OCI-LY1 (cell line): Measurements from ENCODE around the gene TNFAIP1.

Experiments
- EZH2 ChIP-seq: fragments of 200-600 bp; sonication (generic), shearing (Covaris generic); IDR thresholded peaks from 2 replicates; pipeline ENCODE4 v1.8.0; 2017; ENCODE audit warnings: borderline replicate concordance, mixed run types, mild to moderate bottlenecking, antibody characterized with exemption, low read length, moderate library complexity, mixed read lengths
- TF ChIP-seq, protein P1 (sequence below): fragments of 200-600 bp; sonication (generic), shearing (Covaris generic); IDR thresholded peaks from 2 replicates; pipeline ENCODE4 v1.5.1; 2017; ENCODE audit warnings: mild to moderate bottlenecking, antibody characterized with exemption, low read length, moderate library complexity, mixed read lengths

DNA sequence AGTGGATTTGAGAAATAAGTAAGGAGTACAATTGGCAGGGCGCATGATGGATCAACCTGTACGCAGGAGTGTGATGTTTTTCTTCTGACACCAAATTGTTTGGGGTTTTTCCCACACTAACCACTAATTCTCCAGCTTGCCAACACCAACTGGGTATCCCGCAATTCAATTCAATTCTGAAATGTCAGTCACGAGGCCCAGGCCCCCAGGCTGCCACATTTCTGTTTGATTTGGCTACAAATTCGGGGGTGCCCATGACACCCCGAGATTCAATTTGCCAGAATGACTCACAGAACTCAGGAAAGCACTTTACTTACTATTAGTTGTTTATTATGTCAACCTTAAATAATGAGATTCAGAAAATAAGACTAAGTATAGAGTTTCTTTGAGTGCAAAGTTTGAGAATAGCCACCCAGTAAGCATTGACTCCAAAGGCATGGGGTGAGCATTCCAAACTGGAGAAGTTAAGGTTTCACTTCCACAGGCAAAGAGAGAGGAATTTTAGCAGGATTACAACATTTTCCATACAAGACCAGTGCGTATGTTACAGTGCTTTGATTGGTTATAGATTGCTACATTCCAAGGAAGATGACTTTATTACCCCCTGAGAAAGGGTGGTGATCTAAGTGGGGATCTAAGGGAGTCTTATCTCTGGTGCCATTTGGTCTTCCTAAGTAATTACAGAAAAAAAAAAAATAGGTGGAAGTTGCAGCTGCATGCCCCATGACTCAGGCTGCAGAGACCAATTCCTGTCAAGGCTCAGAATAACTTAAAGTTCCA lies 59.0 kb downstream of the TNFAIP1 start:
- TF ChIP-seq, protein P1, sequence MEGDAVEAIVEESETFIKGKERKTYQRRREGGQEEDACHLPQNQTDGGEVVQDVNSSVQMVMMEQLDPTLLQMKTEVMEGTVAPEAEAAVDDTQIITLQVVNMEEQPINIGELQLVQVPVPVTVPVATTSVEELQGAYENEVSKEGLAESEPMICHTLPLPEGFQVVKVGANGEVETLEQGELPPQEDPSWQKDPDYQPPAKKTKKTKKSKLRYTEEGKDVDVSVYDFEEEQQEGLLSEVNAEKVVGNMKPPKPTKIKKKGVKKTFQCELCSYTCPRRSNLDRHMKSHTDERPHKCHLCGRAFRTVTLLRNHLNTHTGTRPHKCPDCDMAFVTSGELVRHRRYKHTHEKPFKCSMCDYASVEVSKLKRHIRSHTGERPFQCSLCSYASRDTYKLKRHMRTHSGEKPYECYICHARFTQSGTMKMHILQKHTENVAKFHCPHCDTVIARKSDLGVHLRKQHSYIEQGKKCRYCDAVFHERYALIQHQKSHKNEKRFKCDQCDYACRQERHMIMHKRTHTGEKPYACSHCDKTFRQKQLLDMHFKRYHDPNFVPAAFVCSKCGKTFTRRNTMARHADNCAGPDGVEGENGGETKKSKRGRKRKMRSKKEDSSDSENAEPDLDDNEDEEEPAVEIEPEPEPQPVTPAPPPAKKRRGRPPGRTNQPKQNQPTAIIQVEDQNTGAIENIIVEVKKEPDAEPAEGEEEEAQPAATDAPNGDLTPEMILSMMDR: no peak
- TF ChIP-seq EZH2: no peak
